ENCODE measurements around the gene LRRC28. TPM values are rescaled to one million over a fixed set of nuclear protein-coding genes. Genes with fewer than 3 reads are reported as not detected.

Gene LRRC28
- total and polyA plus RNA-seq, 3 donors from 2014 or later, result 78.9 to 100.0 (median 97.1) TPM

DNA sequence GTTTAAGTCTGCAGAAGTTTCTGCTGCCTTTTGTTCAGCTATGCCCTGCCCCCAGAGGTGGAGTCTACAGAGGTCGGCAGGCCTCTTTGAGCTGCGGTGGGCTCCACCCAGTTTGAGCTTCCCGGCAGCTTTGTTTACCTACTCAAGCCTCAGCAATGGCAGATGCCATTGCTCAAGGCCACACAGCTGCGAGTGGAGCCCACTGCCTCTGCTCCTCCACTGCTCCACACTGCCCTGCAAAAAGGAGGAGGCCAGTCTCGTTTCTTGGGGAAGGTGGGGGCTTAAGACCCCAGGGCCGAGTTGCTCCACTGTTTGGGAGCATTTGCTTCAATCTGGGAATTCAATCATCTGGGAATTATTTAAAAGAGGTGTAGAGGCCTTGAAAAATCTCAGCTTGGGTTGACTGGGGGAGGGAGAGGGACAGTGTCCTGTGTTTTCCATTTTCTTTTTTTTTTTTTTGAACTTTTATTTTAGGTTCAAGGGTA lies 169.9 kb downstream of the LRRC28 start:
- Histone ChIP-seq H3K4me1 (no peaks in the 10 kb centered on the region), H3K9me3 (no peaks in the 10 kb centered on the region), H3K36me3 (ENCODE audit: low read depth, missing control alignments) (no peaks in the 10 kb centered on the region), H3K27me3 (no peaks in the 10 kb centered on the region), H3K4me3 (no peak overlapping the region), H3K27ac (no peak overlapping the region)
- TF ChIP-seq, protein P1, sequence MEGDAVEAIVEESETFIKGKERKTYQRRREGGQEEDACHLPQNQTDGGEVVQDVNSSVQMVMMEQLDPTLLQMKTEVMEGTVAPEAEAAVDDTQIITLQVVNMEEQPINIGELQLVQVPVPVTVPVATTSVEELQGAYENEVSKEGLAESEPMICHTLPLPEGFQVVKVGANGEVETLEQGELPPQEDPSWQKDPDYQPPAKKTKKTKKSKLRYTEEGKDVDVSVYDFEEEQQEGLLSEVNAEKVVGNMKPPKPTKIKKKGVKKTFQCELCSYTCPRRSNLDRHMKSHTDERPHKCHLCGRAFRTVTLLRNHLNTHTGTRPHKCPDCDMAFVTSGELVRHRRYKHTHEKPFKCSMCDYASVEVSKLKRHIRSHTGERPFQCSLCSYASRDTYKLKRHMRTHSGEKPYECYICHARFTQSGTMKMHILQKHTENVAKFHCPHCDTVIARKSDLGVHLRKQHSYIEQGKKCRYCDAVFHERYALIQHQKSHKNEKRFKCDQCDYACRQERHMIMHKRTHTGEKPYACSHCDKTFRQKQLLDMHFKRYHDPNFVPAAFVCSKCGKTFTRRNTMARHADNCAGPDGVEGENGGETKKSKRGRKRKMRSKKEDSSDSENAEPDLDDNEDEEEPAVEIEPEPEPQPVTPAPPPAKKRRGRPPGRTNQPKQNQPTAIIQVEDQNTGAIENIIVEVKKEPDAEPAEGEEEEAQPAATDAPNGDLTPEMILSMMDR (IDR thresholded peaks at IDR 0.05), result no peak
- TF ChIP-seq POLR2A (IDR thresholded peaks at IDR 0.05), result no peak
- intact Hi-C loops (cut with DNase I; ENCODE audit: low total_unique reads), result no loop called here
- peak; percentile 12 for DNase-seq
- WGBS, 2 donors, result 40 to 88% methylated on average over 1 to 6 of the region's 6 CpGs

DNA sequence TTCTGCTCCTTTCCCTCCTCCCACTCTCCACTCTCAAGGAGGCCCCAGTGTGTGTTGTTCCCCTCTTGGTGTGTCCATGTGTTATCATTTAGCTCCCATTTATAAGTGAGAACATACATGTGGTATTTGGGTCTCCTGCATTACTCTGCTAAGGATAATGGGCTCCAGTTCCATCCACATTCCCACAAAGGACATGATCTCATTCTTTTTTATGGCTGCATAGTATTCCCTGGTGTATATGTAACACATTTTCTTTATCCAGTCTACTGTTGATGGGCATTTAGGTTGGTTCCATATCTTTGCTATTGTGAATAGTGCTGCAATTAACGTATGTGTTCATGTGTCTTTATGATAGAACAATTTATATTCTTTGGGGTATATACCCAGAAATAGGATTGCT lies 170.5 kb downstream of the LRRC28 start:
- no peaks in the 10 kb centered on the region for H3K36me3 ChIP-seq (ENCODE audit: low read depth, missing control alignments)
- H3K4me3 ChIP-seq, result no peak overlapping the region
- intact Hi-C loops (cut with DNase I; ENCODE audit: low total_unique reads), result no loop called here
- no peak for TF ChIP-seq POLR2A (IDR thresholded peaks at IDR 0.05)
- TF ChIP-seq, protein P1 (IDR thresholded peaks at IDR 0.05), result no peak
- DNase-seq, result no peak
- H3K27ac ChIP-seq, result no peak overlapping the region
- H3K4me1 ChIP-seq, result no peaks in the 10 kb centered on the region
- H3K27me3 ChIP-seq, result no peaks in the 10 kb centered on the region
- WGBS, 2 donors, result 100% methylated on average over 1 of the region's 1 CpG
- no peaks in the 10 kb centered on the region for H3K9me3 ChIP-seq

DNA sequence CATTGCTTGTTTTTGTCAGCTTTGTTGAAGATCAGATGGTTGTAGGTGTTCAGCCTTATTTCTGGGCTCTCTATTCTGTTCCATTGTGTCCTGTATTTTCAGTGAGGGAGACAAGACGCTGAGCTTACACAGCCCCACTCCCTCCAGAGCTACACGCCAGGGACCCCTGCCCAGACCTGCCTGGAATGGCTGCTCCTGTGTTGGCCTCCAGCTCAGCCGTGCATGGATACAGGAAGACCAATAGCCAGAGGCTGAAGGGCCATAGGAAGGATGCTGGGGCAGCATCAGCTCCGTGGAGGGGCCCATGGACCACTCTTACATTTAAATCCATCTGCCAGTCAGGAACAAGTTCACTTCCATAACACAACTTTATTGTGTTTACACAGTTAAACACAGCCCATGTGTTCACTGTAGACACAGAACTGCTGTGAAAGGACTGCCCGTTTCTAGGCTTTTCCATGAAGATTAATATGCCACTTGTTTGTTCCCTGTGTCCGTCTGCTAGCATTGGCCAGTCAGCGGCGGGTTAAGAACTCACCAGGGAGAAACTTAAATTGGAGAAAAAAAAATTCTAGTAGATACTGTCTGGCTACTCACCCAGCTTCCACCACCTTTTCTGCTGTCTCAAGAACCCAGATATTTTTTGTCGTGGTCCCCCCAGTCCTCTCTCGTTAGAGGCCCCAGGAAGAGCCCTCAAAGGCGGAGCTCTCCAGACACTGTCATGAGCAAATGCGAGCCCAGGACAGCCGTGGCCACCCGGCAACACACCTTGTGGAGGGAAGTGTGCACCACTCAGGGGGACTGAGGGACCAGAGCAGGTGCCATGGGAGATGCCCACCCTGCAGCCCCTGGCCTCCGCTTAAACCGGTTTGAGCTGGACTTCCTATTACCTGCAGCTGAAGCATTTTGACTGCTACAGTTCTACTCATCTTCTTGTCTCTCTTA lies 172.2 kb downstream of the LRRC28 start:
- no peak overlapping the region for H3K4me3 ChIP-seq
- intact Hi-C loops (cut with DNase I; ENCODE audit: low total_unique reads), result no loop called here
- DNase-seq, result no peak
- no peaks in the 10 kb centered on the region for H3K4me1 ChIP-seq
- H3K36me3 ChIP-seq (ENCODE audit: low read depth, missing control alignments), result no peaks in the 10 kb centered on the region
- no peak for TF ChIP-seq POLR2A (IDR thresholded peaks at IDR 0.05)
- TF ChIP-seq, protein P1 (IDR thresholded peaks at IDR 0.05), result no peak
- no peaks in the 10 kb centered on the region for H3K27me3 ChIP-seq
- H3K27ac ChIP-seq, result no peak overlapping the region
- no peaks in the 10 kb centered on the region for H3K9me3 ChIP-seq
- WGBS, 2 donors, result 92 to 95% methylated on average over 16 of the region's 16 CpGs

DNA sequence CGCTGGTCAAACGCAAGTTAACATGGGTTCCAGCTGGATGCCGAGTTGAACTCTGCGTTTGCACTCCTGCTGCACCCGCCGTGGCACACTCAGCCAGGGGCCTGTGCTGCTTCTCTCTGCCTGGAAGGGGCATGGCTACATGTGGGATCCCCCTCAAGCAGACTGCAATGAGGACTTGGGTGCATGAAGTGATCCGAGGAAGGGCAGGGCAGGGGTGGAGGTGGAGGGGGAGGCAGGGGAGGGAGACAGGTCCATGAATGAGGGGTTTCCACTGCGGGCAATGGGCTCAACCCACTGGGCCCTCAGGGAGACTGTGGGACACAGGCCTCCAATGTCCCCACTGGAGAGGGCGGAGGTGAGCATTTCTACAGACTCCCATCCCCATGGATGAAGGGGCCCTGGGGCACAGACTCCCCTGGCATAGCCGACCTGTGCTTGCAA lies 172.9 kb downstream of the LRRC28 start:
- Histone ChIP-seq H3K36me3 (ENCODE audit: low read depth, missing control alignments) (no peaks in the 10 kb centered on the region), H3K27ac (no peak overlapping the region), H3K9me3 (no peaks in the 10 kb centered on the region), H3K27me3 (no peaks in the 10 kb centered on the region), H3K4me3 (no peak overlapping the region), H3K4me1 (no peaks in the 10 kb centered on the region)
- no peak for DNase-seq
- no peak for TF ChIP-seq POLR2A (IDR thresholded peaks at IDR 0.05)
- TF ChIP-seq, protein P1 (IDR thresholded peaks at IDR 0.05), result no peak
- WGBS, 2 donors, result 92 to 100% methylated on average over 6 to 10 of the region's 10 CpGs
- intact Hi-C loops (cut with DNase I; ENCODE audit: low total_unique reads), result no loop called here
